Hepatocyte (in vitro differentiated cells): ENCODE data around the gene ATOH8.

Source experiments
- EZH2 ChIP-seq: fragments of 200-600 bp; sonication (generic); IDR thresholded peaks from 2 replicates; pipeline ENCODE4 v1.6.1; 2016; ENCODE audit warnings: antibody characterized with exemption, mild to moderate bottlenecking, borderline replicate concordance
- EZH2phosphoT487 ChIP-seq: fragments of 200-600 bp; sonication (generic); IDR thresholded peaks from one replicate; pipeline ENCODE4 v1.6.1; 2018; ENCODE audit warnings: antibody characterized with exemption, mild to moderate bottlenecking, low read depth, moderate library complexity; ENCODE audit not compliant: unreplicated experiment, severe bottlenecking
- TF ChIP-seq, protein P1 (sequence below): fragments of 200-600 bp; sonication (generic); IDR thresholded peaks from 2 replicates; pipeline ENCODE4 v1.5.1; 2016; ENCODE audit warnings: antibody characterized with exemption, mild to moderate bottlenecking; ENCODE audit not compliant: poor library complexity

DNA sequence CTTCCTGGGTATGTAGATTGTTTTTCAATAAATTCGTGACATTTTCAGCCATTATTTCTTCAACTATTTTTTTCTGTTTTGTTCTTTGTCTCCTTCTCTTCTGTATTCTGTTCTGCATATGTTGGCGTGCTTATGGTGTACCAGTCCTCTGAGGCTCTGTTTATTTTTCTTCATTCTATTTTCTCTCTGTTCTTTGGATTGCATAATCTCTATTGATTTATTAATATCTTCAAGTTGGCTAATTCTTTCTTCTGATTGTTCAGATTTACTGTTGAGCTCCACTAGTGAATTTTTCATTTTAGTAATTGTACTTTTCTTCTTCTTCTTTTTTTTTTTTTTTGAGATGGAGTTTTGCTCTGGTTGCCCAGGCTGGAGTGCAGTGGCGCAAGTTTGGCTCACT, 49.8 kb upstream of the ATOH8 start:
- TF ChIP-seq, protein P1, sequence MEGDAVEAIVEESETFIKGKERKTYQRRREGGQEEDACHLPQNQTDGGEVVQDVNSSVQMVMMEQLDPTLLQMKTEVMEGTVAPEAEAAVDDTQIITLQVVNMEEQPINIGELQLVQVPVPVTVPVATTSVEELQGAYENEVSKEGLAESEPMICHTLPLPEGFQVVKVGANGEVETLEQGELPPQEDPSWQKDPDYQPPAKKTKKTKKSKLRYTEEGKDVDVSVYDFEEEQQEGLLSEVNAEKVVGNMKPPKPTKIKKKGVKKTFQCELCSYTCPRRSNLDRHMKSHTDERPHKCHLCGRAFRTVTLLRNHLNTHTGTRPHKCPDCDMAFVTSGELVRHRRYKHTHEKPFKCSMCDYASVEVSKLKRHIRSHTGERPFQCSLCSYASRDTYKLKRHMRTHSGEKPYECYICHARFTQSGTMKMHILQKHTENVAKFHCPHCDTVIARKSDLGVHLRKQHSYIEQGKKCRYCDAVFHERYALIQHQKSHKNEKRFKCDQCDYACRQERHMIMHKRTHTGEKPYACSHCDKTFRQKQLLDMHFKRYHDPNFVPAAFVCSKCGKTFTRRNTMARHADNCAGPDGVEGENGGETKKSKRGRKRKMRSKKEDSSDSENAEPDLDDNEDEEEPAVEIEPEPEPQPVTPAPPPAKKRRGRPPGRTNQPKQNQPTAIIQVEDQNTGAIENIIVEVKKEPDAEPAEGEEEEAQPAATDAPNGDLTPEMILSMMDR, result no peak
- TF ChIP-seq EZH2phosphoT487 (no peak), EZH2 (no peak)
